Left lung (tissue), 10 donors: ENCODE measurements around the gene MEOX1. TPM values are rescaled to one million over a fixed set of nuclear protein-coding genes. Genes with fewer than 3 reads are reported as not detected.
"Not testable (repeated sequence)": the region's sequence is repeated elsewhere in the genome, so short reads cannot be mapped to it uniquely, and the experiment has no call there.

Experiments
- ATAC-seq: fragments of 200-7000 bp; cut with Tn5 transposase; one replicate; pipeline ENCODE4 v1.9.1; 2020; ENCODE audit warnings: moderate library complexity
- DNase-seq, 4 donors: peaks; one replicate each; pipeline ENCODE4 v3.0.0-alpha.2; 2013 to 2020
- H3K27ac ChIP-seq, 2 donors: fragments of 200-600 bp; sonication (generic) in 1 of 2; one replicate each; pipeline versions ENCODE4 v1.5.0 to v1.8.0; 2020 to 2021
- H3K27me3 ChIP-seq, 2 donors: fragments of 200-600 bp; sonication (generic) in 1 of 2; one replicate each; pipeline versions ENCODE4 v1.5.0 to v1.8.0; 2020 to 2021
- H3K36me3 ChIP-seq, 2 donors: fragments of 200-600 bp; sonication (generic) in 1 of 2; one replicate each; pipeline versions ENCODE4 v1.5.0 to v1.8.0; 2020 to 2021
- H3K4me1 ChIP-seq, 2 donors: fragments of 200-600 bp; one replicate each; pipeline ENCODE4 v1.8.0; 2021
- H3K4me3 ChIP-seq, 2 donors: fragments of 200-600 bp; sonication (generic) in 1 of 2; one replicate each; pipeline versions ENCODE4 v1.5.0 to v1.8.0; 2020 to 2021; ENCODE audit warnings: mild to moderate bottlenecking in 1 of 2
- H3K9me3 ChIP-seq, 2 donors: fragments of 200-600 bp; sonication (generic) in 1 of 2; one replicate each; pipeline versions ENCODE4 v1.5.0 to v1.8.0; 2020 to 2021
- CTCF ChIP-seq, 2 donors: fragments of 200-600 bp; sonication (generic) in 1 of 2; IDR thresholded peaks; one replicate each; pipeline versions ENCODE4 v1.5.0 to v1.8.0; 2021; ENCODE audit warnings: antibody characterized with exemption in 2 of 2
- intact Hi-C, 2 donors: fragments of 100-400 bp; cut with DNase I; formaldehyde crosslinking; loops; one replicate each; pipeline versions ENCODE4 v1.11.2 to v1.14.2; 2022
- polyA plus RNA-seq, 6 donors: library from polyadenylated mRNA; unstranded; fragments of 120-200 nt; gene quantifications; one replicate each; pipeline ENCODE4 v1.2.1, GENCODE V29; 2013; ENCODE audit not compliant: insufficient read length in 6 of 6
- total RNA-seq, 2 donors: library from RNA; stranded (reverse); fragmentation: NEBNext Ultra II Directional; extraction: Animal tissue kit (Norgen Biotek cat#: 25700); gene quantifications; one replicate each; pipeline ENCODE4 v1.2.1, GENCODE V29; 2021
- donor health status: DM: no; HTN: yes; CAD: no.
- donor health status: DM: no; HTN: no; CAD: no.

The MEOX1 gene
- total and polyA plus RNA-seq, 8 donors = 0.29 to 1.5 (median 0.36) TPM

DNA sequence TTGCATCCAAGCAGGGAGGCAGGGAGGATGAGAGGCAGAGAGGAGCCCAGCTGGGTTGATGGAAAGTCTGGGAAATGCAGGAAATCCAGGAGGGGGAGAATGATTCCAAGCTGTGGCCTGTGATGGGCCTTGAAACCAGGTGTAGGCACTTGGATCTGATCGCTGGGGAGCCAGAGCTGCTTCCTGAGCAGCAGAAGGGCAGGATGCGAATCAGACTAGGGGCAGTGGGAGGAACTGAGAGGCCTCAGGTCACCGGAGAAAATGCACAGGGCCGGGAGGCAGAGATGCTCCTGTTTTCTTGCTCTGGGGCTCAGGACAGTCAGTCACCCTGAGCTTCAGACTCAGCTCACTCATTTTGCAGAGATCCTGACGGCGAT is 29.6 kb upstream of the MEOX1 start:
- intact Hi-C loops = no loop called here
- H3K4me3 ChIP-seq = no peak overlapping the region
- H3K4me1 ChIP-seq = peaks cover 5 to 7% of the 10 kb centered on the region in 2 donors
- DNase-seq = no peak
- no peaks in the 10 kb centered on the region for H3K36me3 ChIP-seq
- ATAC-seq = no peak
- no peak overlapping the region for H3K27ac ChIP-seq
- H3K9me3 ChIP-seq = no peaks in the 10 kb centered on the region
- no peaks in the 10 kb centered on the region for H3K27me3 ChIP-seq
- TF ChIP-seq CTCF (IDR thresholded peaks at IDR 0.05) = no peak

DNA sequence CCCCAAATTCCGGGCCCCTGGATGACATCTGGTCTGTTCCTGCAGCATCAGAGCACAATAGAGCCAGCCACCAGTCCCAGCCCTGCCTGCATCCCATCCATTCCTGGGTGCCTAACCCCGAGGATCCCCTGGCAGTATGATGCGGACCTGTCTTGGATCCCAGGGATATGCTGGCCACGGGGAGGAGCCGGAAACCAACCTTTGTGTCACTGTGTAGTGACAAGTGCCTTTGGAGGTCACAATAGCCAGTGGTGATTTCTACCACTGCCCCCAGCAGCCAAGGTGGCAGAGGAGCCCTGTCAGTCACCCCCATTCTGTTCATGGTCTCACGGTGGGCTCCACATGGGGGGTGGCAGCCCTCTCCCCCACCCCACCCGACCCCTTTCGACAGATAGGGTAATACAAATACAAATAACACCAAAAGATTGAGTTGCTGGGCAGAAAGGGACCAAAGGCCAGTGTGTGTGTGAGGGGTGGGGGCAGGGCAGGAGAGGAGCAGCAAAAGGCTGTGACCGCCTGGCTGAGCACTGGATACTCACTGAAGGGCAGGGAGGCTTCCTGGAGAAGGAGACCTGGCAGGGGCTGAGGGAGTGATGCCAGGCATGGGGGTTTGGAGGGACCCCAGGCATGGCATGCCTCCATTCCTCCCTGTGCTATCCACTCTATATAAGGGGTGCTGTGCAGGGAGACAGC is 29.0 kb upstream of the MEOX1 start:
- Histone ChIP-seq H3K27me3 (no peaks in the 10 kb centered on the region), H3K36me3 (no peaks in the 10 kb centered on the region), H3K4me3 (no peak overlapping the region), H3K4me1 (peaks cover 0 to 2% of the 10 kb centered on the region in 2 donors), H3K9me3 (no peaks in the 10 kb centered on the region), H3K27ac (no peak overlapping the region)
- DNase-seq (no peak), ATAC-seq (no peak)
- intact Hi-C loops = no loop called here
- TF ChIP-seq CTCF (IDR thresholded peaks at IDR 0.05) = no peak

GRCh38 chr17:43689814-43690213 is 28.1 kb upstream of the MEOX1 start:
- no peak for TF ChIP-seq CTCF (IDR thresholded peaks at IDR 0.05)
- Histone ChIP-seq H3K36me3 (no peaks in the 10 kb centered on the region), H3K4me1 (no peaks in the 10 kb centered on the region), H3K27ac (no peak overlapping the region), H3K27me3 (no peaks in the 10 kb centered on the region), H3K4me3 (no peak overlapping the region), H3K9me3 (no peaks in the 10 kb centered on the region)
- intact Hi-C loops = loop anchor here in 1 of 2 donors (5.0 to 10.0 kb wide), 2 partner anchors 67 to 115 kb away; partner anchors contain the start of gene SOST
- no peak for DNase-seq
- ATAC-seq = no peak

DNA sequence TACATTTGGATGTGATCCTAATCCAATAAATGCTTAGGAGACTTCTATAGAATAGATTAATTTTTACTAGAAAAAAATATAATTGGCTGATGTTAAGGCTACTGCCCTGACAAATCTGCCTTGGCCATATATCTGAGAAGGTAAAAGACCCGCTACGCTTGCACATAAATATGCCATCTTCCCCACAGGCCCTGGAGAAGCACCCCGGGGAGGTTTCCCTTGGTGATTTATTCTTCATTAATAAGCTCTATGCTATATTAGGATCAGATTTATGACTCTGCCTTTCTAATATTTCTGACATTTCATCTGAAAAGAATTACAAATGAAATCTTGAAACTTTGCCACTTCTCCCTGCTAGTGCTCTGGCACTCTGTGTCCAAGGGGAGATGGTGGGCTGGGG is 27.4 kb upstream of the MEOX1 start:
- intact Hi-C loops = loop anchor here in 1 of 2 donors (5.0 to 10.0 kb wide), 2 partner anchors 68 to 114 kb away; partner anchors contain the start of gene SOST
- DNase-seq (no peak), ATAC-seq (no peak)
- Histone ChIP-seq H3K9me3 (no peaks in the 10 kb centered on the region), H3K27me3 (no peaks in the 10 kb centered on the region), H3K27ac (no peak overlapping the region), H3K4me1 (no peaks in the 10 kb centered on the region), H3K4me3 (no peak overlapping the region), H3K36me3 (no peaks in the 10 kb centered on the region)
- TF ChIP-seq CTCF (IDR thresholded peaks at IDR 0.05) = no peak

GRCh38 chr17:43686957-43687356 is 25.2 kb upstream of the MEOX1 start:
- DNase-seq, H3K9me3 ChIP-seq, ATAC-seq, H3K36me3 ChIP-seq, H3K27me3 ChIP-seq, H3K27ac ChIP-seq, H3K4me3 ChIP-seq, H3K4me1 ChIP-seq: not testable (repeated sequence)
- intact Hi-C loops = loop anchor here in 1 of 2 donors (5.0 to 10.0 kb wide), 2 partner anchors 70 to 112 kb away; partner anchors contain the start of gene SOST
